Measurements from ENCODE around the gene FRMD8. TPM values are rescaled to one million over a fixed set of nuclear protein-coding genes. Genes with fewer than 3 reads are reported as not detected.
"Not testable (repeated sequence)": the region's sequence is repeated elsewhere in the genome, so short reads cannot be mapped to it uniquely, and the experiment has no call there.

FRMD8 gene
- polyA plus RNA-seq, 4 donors = 11.2 to 24.4 (median 17.0) TPM

- no peak for DNase-seq (ENCODE audit: low read depth in 4 of 4, low spot score in 3 of 4)
These were observed 25.2 kb downstream of the FRMD8 start for GRCh38 chr11:65411681-65412070.

GRCh38 chr11:65412271-65413076 is 26.0 kb downstream of the FRMD8 start:
- DNase-seq (ENCODE audit: low read depth in 4 of 4, low spot score in 3 of 4) = no peak

GRCh38 chr11:65413077-65413664 is 26.7 kb downstream of the FRMD8 start:
- DNase-seq (ENCODE audit: low read depth in 4 of 4, low spot score in 3 of 4) = not testable (repeated sequence)

GRCh38 chr11:65414776-65415498 is 28.5 kb downstream of the FRMD8 start:
- no peak for DNase-seq (ENCODE audit: low read depth in 4 of 4, low spot score in 3 of 4)

GRCh38 chr11:65415499-65416340 is 29.3 kb downstream of the FRMD8 start:
- no peak for DNase-seq (ENCODE audit: low read depth in 4 of 4, low spot score in 3 of 4)

- DNase-seq (ENCODE audit: low read depth in 4 of 4, low spot score in 3 of 4) = no peak
These were observed 29.9 kb downstream of the FRMD8 start for GRCh38 chr11:65416341-65416824.

GRCh38 chr11:65416841-65417701 is 30.6 kb downstream of the FRMD8 start:
- no peak for DNase-seq (ENCODE audit: low read depth in 4 of 4, low spot score in 3 of 4)

- no peak for DNase-seq (ENCODE audit: low read depth in 4 of 4, low spot score in 3 of 4)
These were observed 31.4 kb downstream of the FRMD8 start for GRCh38 chr11:65417702-65418430.

GRCh38 chr11:65418431-65418680 is 31.9 kb downstream of the FRMD8 start:
- no peak for DNase-seq (ENCODE audit: low read depth in 4 of 4, low spot score in 3 of 4)

GRCh38 chr11:65418681-65419459 is 32.4 kb downstream of the FRMD8 start:
- DNase-seq (ENCODE audit: low read depth in 4 of 4, low spot score in 3 of 4) = peak; percentile 86 to 94 (median 90)

GRCh38 chr11:65419460-65419771 is 33.0 kb downstream of the FRMD8 start:
- DNase-seq (ENCODE audit: low read depth in 4 of 4, low spot score in 3 of 4) = no peak

- no peak for DNase-seq (ENCODE audit: low read depth in 4 of 4, low spot score in 3 of 4)
These were observed 33.5 kb downstream of the FRMD8 start for GRCh38 chr11:65419772-65420481.

GRCh38 chr11:65420506-65420905 is 34.1 kb downstream of the FRMD8 start:
- DNase-seq (ENCODE audit: low read depth in 4 of 4, low spot score in 3 of 4) = no peak

- no peak for DNase-seq (ENCODE audit: low read depth in 4 of 4, low spot score in 3 of 4)
These were observed 34.7 kb downstream of the FRMD8 start for GRCh38 chr11:65420979-65421793.

- DNase-seq (ENCODE audit: low read depth in 4 of 4, low spot score in 3 of 4) = peak; percentile 81 to 93 (median 92)
These were observed 35.6 kb downstream of the FRMD8 start for GRCh38 chr11:65421794-65422632.

All from left renal pelvis (tissue), 4 donors.